GM21367 (cell line): ENCODE data around the gene LRRIQ1.
"Not testable (repeated sequence)": the region's sequence is repeated elsewhere in the genome, so short reads cannot be mapped to it uniquely, and the experiment has no call there.

ENCODE experiments used
- ATAC-seq: cut with Tn5 transposase; IDR thresholded peaks from one replicate; pipeline ENCODE4 v1.9.1; 2021; ENCODE audit not compliant: unreplicated experiment

The LRRIQ1 gene

DNA sequence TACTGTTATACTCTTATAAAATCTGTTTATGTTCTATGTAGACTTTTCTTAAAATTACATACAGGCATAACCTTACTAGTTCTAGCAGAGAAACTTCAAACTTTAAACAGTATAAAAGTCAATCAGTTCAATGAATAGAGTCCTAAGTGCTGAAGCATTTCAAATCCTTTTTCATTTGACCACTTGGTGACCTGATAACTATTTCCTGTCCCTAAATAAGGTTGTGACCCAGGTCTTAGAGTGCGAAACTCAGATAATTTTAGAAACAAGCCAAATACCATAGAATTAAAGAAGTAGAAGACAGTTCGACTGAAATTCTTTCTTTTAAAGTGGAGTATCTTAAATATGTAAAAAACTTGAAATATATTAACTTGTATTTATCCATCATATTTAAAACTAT, 147.7 kb downstream of the LRRIQ1 start:
- ATAC-seq, result no peak

DNA sequence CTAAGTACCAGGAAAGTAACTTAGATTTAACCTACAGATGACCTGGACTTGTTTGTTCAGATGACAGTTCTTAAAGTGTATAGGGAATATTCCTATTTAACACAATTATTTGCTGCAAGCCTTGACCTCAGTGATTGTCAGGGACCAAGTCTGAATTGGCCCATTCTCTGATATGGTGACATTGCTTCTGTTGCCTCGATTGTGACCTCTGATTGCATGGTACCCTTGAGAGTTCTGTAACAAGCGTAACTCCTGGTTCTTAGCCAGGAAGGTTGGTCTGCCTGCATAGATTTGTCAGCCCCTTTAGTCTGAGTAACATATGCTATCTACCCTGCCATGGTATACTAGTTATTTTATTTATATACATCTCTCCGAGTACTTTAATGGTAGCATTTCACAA, 150.1 kb downstream of the LRRIQ1 start:
- no peak for ATAC-seq

DNA sequence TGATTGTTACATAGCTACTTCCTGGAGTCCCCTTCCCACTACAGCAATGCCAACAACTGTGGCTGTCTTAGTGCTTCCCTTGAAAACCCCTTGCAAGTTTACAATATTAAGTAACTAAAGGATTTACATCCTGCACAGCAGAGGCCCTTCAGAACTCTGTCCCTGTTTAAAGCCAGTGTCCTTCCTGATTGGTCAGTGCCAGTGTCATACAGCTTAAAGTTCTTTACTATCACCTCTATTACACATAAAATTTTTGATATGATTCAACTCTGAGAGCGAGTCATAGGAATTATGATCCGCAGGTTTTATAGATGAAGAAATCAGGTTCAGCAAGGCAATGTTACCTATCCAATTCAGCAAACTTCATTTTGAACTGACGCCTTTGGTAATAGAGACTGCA, 152.5 kb downstream of the LRRIQ1 start:
- ATAC-seq, result no peak

DNA sequence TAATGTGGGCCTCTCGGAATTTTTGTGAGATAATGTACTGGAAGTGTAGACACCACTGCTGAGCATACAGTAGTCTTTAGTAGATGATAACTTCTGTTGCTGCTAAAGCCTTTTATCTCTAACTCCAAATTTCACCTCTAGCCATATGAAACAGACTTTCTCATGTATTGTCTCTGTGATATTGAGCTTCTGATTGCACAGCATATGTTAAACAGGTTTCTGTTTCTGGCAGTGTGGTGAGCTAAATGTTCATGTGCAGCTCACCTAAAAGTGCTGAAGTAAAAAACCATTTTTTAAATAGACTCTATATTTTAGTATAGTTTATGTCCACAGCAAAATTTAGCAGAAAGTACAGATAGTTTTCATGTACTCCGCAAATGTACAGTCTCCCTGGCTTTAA, 154.6 kb downstream of the LRRIQ1 start:
- ATAC-seq, result no peak

DNA sequence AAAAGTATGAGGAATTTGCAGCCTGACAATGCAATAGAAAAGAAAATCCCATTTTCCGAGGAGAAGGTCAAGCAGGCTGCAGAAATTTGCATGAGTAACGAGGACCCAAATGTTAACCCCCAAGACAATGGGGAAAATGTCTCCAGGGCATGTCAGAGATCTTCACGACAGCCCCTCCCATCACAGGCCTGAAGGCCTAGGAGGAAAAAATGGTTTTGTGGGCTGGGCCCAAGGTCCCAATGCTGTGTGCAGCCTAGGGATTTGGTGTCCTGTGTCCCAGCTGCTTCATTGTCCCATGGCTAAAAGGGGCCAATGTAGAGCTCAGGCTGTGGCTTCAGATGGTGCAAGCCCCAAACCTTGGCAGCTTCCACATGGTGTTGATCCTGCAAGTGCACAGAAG, 167.7 kb downstream of the LRRIQ1 start:
- ATAC-seq, result not testable (repeated sequence)

DNA sequence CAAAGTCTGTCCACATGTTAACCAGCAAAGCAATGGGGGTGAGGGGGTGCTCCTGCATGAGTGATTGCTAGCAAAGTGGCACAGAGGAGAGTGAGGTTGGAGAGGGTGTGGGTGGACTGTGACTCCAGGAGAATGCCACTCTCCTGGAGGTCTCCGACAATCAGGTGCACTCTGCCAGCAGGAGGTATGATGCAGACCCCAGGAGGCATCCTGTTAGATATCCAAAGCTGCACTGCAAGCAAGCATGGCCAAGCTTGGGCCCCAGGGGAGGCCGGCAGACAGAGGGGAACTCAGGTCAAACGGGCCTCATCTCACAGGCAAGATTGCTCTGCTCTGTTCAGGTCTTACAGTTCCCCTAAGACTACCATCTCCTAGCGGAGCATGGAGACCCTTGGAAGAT, 170.4 kb downstream of the LRRIQ1 start:
- ATAC-seq, result no peak

DNA sequence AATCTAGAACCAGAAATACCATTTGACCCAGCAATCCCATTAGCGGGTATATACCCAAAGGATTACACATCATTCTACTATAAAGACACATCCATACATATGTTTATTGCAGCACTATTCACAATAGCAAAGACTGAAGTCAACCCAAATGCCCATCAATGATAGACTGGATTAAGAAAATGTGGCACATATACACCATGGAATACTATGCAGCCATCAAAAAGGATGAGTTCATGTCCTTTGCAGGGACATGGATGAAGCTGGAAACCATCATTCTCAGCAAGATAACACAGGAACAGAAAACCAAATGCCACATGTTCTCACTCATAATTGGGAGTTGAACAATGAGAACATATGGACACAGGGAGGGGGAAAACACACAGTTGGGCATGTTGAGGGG, 188.2 kb downstream of the LRRIQ1 start:
- not testable (repeated sequence) for ATAC-seq

DNA sequence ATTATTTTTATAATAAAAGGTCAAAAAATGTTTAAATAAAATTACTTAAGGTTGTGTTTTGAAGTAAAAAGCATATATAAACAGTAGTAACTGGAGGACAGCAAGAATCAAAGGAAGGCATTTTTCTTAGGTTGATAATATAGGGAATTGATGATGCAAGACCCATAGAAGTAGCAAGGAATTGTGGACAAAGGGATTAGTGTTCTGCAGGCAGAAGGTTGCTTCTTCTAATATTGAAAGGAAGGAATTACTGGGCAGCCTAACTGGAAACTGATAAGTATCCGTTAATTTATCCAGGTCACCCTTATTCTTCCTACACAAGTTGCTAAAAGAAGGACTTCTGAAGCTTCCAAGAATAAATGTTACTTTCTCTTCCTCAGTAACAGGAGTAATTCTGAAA, 189.3 kb downstream of the LRRIQ1 start:
- ATAC-seq, result no peak

DNA sequence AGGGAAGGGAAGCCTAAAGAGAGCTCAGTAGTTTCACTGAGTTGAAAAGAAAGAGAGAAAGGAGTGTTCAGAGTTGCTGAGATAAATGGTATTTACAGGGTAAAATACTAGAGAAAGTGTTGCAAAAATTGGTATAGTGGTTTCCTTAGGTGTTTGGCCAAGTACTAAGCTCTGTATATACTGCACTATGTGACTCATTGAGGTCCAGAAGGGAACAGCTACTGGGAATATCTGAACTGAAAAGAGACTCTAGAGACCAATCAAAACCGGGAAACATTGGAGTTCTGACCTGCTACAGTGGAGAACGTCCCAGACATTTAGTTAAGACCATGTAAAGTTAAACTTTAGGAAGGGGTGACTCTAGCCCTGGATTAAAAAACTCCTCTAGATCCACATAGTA, 201.2 kb downstream of the LRRIQ1 start:
- no peak for ATAC-seq

DNA sequence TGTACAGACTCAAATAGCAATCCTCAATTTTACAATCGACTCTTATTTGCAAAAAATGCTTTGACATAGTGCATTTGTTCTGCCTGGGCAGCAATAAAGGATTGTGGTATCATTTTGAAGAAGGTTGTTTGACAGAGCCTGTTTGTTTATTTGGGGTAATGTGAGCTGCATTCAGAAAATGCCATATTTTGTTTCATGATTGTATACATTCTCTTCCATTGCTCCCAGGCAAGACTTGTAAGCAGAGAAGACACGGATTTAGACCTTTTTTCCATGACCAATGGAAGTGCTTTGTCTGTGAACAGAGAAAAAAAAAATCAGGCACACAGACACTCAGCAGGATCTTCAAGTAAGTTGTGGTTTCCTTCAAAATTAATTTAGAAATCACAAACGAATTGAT, 208.4 kb downstream of the LRRIQ1 start:
- no peak for ATAC-seq

DNA sequence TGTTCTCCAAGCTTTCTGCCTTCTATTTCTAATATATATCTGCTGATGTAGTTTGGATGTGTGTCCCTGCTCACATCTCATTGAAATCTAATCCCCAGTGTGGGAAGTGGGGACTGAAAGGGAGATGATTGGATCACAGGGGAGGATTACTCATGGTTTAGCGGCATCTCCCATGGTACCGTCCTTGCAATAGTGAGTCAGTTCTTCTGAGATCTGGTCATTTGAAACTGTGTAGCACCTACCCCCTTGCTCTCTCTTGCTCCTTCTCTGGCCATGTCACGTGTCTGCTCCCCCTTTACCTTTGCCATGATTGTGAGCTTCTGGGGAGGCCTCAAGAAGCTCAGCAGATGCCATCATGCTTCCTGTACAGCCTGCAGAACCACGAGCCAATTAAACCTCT, 217.7 kb downstream of the LRRIQ1 start:
- no peak for ATAC-seq

DNA sequence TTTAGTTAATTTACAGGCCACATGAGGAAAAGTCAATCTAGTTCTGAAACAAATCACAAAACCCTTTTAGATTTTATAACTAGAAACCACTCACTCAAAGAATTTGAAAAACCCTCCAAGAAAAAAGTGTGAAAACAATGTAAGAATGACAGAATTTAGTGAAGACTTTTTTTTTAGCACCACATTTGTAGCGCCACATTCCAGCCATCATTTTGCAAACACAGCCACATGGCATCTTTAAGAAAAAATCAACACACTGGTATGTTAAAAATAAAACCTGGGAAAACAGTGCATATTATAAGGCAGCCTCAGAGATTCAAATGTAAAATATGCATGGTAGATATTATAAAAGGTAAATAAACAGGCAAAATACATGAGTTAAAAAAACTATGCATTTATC, 221.5 kb downstream of the LRRIQ1 start:
- ATAC-seq, result no peak

DNA sequence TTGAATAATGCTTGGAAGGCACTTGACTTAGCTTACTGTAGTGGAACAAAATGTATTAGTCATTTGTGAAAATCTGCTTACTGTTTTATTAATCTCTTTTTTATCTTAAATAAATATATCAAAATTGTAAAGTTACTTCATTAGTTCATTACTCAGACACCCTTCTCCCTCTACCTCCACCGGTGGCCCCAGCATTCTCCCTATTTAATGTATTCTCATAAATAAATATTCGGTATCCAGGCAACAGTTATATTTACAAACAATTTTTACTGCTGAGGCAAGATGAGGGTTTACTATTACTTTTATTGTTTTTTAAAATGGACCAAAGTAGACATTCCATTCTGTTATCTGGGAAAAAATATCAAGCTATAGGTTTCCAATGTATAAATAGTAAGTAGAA, 224.3 kb downstream of the LRRIQ1 start:
- no peak for ATAC-seq

DNA sequence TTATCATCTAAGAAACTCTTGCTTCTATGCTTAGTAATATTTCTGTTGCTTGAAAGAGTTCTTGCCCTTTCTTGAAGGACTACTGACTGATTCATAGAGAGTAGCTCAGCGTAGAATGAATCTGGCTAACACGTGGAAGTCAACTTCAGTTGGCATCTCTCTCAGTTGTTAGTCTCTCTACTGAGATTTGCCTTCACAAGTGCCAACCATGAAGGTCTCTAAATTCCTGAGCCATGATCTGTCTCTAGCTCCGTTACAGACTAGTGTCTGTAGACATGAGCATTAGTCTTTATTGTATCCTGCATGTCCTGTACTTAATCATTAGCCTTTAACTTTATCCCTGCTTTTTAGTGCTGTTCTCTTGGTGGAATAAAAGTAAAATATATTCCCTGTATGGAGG, 224.7 kb downstream of the LRRIQ1 start:
- ATAC-seq, result no peak

DNA sequence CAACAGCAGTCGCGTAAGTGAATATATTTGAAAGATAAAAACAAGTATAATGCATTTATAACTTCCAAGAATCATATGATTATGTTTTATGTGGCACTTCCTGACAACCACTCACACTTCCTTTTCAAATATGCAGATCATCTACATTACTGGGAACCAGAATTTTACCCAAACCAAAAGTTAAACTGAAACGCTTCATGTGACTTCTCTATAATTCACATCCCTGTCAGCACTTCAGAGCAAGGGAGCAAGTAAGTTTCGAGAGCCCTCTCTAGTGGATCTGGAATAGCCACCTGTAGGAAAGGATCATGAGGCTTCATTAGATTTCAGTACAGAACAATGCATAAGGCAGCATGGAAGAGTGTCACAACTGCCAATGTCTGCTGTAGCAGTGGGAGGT, 230.2 kb downstream of the LRRIQ1 start:
- ATAC-seq, result no peak

DNA sequence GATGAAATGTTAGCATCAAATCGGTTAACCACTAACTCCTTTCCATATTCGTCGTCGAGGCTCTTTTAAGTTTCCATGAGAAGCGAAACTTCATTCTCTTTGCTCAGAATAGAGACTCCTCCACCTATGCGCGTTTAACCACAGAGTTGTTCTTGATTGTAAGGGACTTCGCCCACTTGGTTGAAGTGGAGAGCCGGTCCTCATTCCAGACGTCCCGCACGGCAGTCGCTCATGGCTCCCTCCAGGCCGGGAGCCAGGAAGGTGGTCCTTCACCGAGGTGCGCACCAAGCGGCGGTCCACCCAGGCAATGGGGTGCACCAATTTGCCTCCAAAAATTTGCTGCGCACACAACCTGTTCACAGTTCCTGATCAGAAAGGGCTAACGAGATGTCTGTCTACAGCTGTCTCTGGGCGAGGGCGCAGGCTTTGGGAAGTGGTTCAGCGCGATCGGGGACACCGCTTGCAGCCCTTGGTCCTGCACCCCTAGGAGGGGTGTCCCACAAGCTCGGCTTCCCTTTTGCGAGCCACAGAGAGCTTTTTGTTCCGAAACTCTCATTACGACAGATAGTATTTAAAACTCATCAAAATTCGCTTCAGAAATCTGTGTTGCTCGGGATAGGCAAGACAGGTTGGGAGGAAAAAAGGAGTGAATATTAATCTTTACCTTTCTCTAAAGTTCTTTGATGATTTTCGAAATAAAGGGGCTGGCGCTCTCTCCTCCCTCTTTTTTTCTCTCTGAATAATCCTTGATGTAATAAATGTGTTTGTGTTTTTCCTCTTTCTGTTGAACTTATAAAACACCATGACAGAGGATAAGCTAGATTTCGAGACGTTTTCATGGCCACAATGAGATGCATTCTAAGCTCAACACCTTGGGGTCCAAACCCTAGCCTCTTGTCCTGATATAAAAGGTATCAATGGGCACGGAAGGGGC, 237.5 kb downstream of the LRRIQ1 start:
- no peak for ATAC-seq

DNA sequence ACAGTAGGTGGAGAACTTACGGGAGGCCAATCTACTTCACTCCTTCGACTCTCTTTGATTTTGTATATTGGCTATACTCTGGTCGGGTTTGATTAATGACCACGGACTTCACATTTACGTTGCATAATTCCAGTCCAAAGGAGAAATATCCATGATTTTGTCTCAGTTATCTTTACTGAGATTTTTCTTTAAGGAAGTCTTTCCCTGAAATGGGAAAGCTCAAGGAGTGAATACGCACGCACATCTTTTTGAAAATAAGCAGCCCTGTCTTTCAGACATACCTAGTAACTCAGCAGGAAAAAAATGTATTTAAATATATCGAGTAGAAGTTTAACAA, 238.1 kb downstream of the LRRIQ1 start:
- ATAC-seq, result no peak

DNA sequence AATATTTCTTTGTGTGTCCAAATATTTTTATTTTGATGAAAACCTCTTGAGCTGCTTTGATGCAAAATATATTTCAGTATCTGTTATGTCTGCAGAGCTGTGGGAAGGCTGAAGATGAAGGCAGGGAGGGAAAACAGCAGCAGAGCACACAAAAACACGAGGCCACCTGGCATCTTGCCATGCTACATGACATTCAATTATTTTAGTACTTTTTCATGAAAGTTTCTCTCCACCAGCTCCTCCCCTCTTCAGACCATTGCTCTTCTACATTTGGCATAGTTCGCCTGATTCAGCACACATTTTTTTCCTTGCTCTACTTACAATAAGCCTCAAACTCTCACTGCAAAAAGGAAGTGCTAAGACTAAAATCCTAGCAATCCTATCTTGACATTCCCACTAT, 239.2 kb downstream of the LRRIQ1 start:
- ATAC-seq, result no peak

DNA sequence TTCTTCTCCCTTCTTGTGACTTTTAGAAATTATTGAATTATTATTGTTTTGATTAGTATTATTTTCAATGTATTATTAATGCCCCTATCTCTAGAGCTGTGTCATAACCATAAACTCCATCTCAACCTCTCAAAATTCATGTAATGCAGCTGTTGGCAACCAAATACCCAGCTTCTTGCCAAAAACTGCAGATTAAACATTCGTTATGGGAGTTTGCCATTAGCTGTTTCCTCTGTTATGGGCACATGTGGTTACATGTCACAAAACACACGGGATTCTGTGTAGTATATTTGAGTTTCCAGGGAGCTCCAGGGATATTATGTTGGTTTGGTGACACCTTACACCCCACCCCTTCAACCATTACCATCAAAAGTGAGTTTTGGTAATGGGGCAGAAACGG, 241.0 kb downstream of the LRRIQ1 start:
- ATAC-seq, result no peak

DNA sequence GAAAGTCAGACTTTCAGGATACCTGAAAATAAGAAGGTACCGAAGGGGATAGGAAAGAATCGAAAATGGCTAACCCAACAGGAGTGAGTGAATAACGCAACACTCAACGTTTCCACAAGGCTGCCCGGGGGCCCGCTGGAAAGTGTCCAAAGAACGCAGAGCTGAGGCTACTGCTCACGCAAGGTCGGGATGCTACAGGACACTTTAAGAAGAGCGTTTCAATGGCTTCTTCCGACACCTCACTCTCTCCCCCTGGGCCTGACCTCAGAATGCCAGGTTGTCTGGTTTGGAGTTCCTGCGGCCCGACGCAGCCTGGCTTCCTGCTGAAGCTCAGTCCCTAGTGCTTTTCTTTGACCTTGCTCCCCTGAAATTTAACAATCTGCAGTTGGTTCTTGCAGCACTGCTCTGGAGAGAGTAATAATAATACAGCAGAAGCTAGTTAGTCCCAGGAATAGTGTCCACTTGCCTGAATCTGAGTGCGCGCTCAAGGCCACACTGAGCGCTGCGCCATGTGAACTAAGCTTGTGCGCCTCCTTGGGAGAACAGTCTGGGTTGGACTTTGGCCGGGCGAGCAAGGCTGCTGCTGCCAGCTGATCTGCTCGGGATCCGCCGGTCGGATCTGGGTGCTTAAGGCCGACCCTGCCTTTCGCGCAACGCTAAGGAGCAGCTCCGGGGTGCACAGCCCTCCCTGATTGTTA, 241.9 kb downstream of the LRRIQ1 start:
- ATAC-seq, result no peak

DNA sequence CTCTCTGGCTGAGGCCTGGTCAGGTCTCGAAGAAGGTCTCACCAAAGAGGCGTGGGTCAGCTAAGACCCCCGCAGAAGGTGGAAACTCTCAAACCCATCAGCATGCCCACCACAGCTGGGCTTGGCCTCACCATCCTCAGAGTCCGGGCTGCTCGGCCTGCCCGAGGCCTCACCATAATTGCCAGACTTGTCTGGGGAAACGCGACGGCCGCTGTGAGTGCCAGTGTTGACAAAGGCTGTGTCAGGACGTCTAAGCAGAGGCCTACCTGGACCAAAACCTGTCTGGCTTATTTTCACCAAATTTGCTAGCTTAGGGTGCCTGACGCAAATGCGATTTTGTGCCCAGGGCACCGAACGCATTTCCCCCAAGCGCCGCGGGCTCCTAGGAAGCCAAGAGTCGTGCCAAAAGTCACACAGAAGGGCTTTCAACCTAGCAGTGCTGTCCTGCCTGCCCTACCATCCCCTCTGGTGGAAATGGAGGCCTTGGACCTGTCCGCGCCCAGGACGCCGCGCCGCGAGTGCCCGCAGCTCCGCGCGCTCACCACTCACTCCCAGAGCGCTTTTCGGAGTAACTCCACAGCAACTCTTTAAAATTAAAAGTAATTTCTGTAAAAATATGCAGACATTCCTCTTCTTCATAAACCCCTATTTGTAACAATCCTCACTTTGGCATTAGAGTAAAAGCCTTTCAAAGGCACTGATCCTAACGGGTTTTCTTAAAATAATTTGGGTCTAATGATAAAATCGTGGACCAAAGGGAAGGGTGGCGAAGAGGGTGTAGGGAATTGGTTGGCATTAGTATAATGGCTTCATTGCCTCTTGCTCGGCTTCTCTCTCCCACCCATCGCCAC, 242.7 kb downstream of the LRRIQ1 start:
- no peak for ATAC-seq
